Stimulated activated CD4-positive, alpha-beta T cell treated with anti-CD3 and anti-CD28 coated beads, TNF-alpha, amount 100 ng/mL, for 1 hour (primary cell): ENCODE results near the gene EPDR1.
"Not testable (repeated sequence)": the region's sequence is repeated elsewhere in the genome, so short reads cannot be mapped to it uniquely, and the experiment has no call there.

Source experiments
- DNase-seq, 3 donors: peaks; one replicate each; pipeline ENCODE4 v3.0.0-alpha.2; 2020; ENCODE audit warnings: low read depth in 3 of 3, low spot score in 1 of 3

EPDR1 gene

GRCh38 chr7:37927773-37928444 is 7.5 kb downstream of the EPDR1 start:
- no peak for DNase-seq

GRCh38 chr7:37928878-37929277 is 8.4 kb downstream of the EPDR1 start:
- no peak for DNase-seq

GRCh38 chr7:37930226-37930948 is 9.9 kb downstream of the EPDR1 start:
- DNase-seq: no peak

- no peak for DNase-seq
Measured at GRCh38 chr7:37932543-37932942, 12.1 kb downstream of the EPDR1 start.

- no peak for DNase-seq
Measured at GRCh38 chr7:37933018-37933566, 12.7 kb downstream of the EPDR1 start.

GRCh38 chr7:37942934-37943610 is 22.6 kb downstream of the EPDR1 start:
- DNase-seq: no peak

- DNase-seq: no peak
Measured at GRCh38 chr7:37943905-37944736, 23.7 kb downstream of the EPDR1 start.

GRCh38 chr7:37944737-37945054 is 24.3 kb downstream of the EPDR1 start:
- DNase-seq: no peak

GRCh38 chr7:37945336-37945735 is 24.9 kb downstream of the EPDR1 start:
- no peak for DNase-seq

GRCh38 chr7:37947138-37947940 is 26.9 kb downstream of the EPDR1 start:
- DNase-seq: no peak

GRCh38 chr7:37947941-37948210 is 27.4 kb downstream of the EPDR1 start:
- no peak for DNase-seq

- no peak for DNase-seq
Measured at GRCh38 chr7:37952240-37952639, 31.8 kb downstream of the EPDR1 start.

- not testable (repeated sequence) for DNase-seq
Measured at GRCh38 chr7:37954217-37954616, 33.8 kb downstream of the EPDR1 start.

GRCh38 chr7:37956791-37957190 is 36.4 kb downstream of the EPDR1 start:
- no peak for DNase-seq

GRCh38 chr7:37957221-37957970 is 37.0 kb downstream of the EPDR1 start:
- no peak for DNase-seq

- DNase-seq: no peak
Measured at GRCh38 chr7:37960483-37960882, 40.0 kb downstream of the EPDR1 start.

GRCh38 chr7:37961251-37961650 is 40.8 kb downstream of the EPDR1 start:
- DNase-seq: no peak

GRCh38 chr7:37964196-37964595 is 43.8 kb downstream of the EPDR1 start:
- no peak for DNase-seq

- no peak for DNase-seq
Measured at GRCh38 chr7:37970211-37970610, 49.8 kb downstream of the EPDR1 start.

GRCh38 chr7:37971491-37971890 is 51.1 kb downstream of the EPDR1 start:
- DNase-seq: no peak
